ACHN (cell line): ENCODE data around the gene SH3RF3.
A peak's percentile ranks its signal among the peaks of the same experiment; 100 is the strongest.

ENCODE experiments used
- DNase-seq: peaks from one replicate; pipeline ENCODE4 v3.0.0-alpha.2; 2015
- in situ Hi-C: cut with HindIII; loops from 2 replicates; pipeline ENCODE4 v1.10.0; 2017; ENCODE audit warnings: low sequenced_read_pairs, low pct_ligation_motif_present, low pct_unique_long_range_greater_than_20kb

SH3RF3 gene

GRCh38 chr2:109396202-109397180, 267.5 kb downstream of the SH3RF3 start:
- peak; percentile 9 for DNase-seq
- in situ Hi-C loops: no loop called here

GRCh38 chr2:109397893-109398292, 268.9 kb downstream of the SH3RF3 start:
- in situ Hi-C loops: no loop called here
- DNase-seq: no peak

- DNase-seq: no peak
- in situ Hi-C loops: no loop called here
Observed at GRCh38 chr2:109398366-109399015, 269.5 kb downstream of the SH3RF3 start.

- DNase-seq: no peak
- in situ Hi-C loops: no loop called here
Observed at GRCh38 chr2:109399066-109399465, 270.1 kb downstream of the SH3RF3 start.

GRCh38 chr2:109400102-109400501, 271.1 kb downstream of the SH3RF3 start:
- no peak for DNase-seq
- in situ Hi-C loops: no loop called here

- in situ Hi-C loops: no loop called here
- DNase-seq: no peak
Observed at GRCh38 chr2:109401370-109401769, 272.4 kb downstream of the SH3RF3 start.

- peak; percentile 17 for DNase-seq
- in situ Hi-C loops: no loop called here
Observed at GRCh38 chr2:109402180-109402579, 273.2 kb downstream of the SH3RF3 start.

GRCh38 chr2:109402980-109403840, 274.2 kb downstream of the SH3RF3 start:
- in situ Hi-C loops: no loop called here
- DNase-seq: no peak

- no peak for DNase-seq
- in situ Hi-C loops: no loop called here
Observed at GRCh38 chr2:109403841-109404201, 274.8 kb downstream of the SH3RF3 start.

- no peak for DNase-seq
- in situ Hi-C loops: no loop called here
Observed at GRCh38 chr2:109404681-109405080, 275.7 kb downstream of the SH3RF3 start.

GRCh38 chr2:109405873-109406272, 276.9 kb downstream of the SH3RF3 start:
- no peak for DNase-seq
- in situ Hi-C loops: no loop called here

- DNase-seq: no peak
- in situ Hi-C loops: no loop called here
Observed at GRCh38 chr2:109406301-109406700, 277.3 kb downstream of the SH3RF3 start.

- in situ Hi-C loops: no loop called here
- DNase-seq: no peak
Observed at GRCh38 chr2:109407276-109408042, 278.5 kb downstream of the SH3RF3 start.

- DNase-seq: no peak
- in situ Hi-C loops: no loop called here
Observed at GRCh38 chr2:109408043-109408335, 279.0 kb downstream of the SH3RF3 start.

- no peak for DNase-seq
- in situ Hi-C loops: no loop called here
Observed at GRCh38 chr2:109409321-109410038, 280.5 kb downstream of the SH3RF3 start.

- no peak for DNase-seq
- in situ Hi-C loops: no loop called here
Observed at GRCh38 chr2:109410039-109410815, 281.2 kb downstream of the SH3RF3 start.

- DNase-seq: no peak
- in situ Hi-C loops: no loop called here
Observed at GRCh38 chr2:109411640-109412325, 282.8 kb downstream of the SH3RF3 start.
